DND-41 (cell line): ENCODE data around the gene PPM1J.

Experiments used
- ATAC-seq: fragments of 200-7000 bp; cut with Tn5 transposase; 3 replicates; pipeline ENCODE4 v1.9.1; 2021; ENCODE audit warnings: low read depth; ENCODE audit not compliant: insufficient read depth
- DNase-seq: peaks from one replicate; pipeline ENCODE4 v3.0.0-alpha.2; 2020
- H2AFZ ChIP-seq: 2 replicates; pipeline ENCODE4 v1.6.0; 2012; ENCODE audit warnings: low read depth, low read length
- H3K27ac ChIP-seq: 2 replicates; pipeline ENCODE4 v1.5.1; 2012; ENCODE audit warnings: low read length, inconsistent platforms
- H3K27me3 ChIP-seq: fragments of 200-600 bp; sonication (generic); 2 replicates; pipeline ENCODE4 v1.6.0; 2012; ENCODE audit warnings: low read length, mild to moderate bottlenecking, inconsistent platforms; ENCODE audit not compliant: insufficient read depth, poor library complexity
- H3K36me3 ChIP-seq: 2 replicates; pipeline ENCODE4 v1.5.1; 2012; ENCODE audit warnings: low read length, inconsistent platforms; ENCODE audit not compliant: insufficient read depth
- H3K4me1 ChIP-seq: 2 replicates; pipeline ENCODE4 v1.5.1; 2012; ENCODE audit warnings: mild to moderate bottlenecking, low read length; ENCODE audit not compliant: insufficient read depth
- H3K4me2 ChIP-seq: 2 replicates; pipeline ENCODE4 v1.6.0; 2012; ENCODE audit warnings: mild to moderate bottlenecking, moderate library complexity, low read length, inconsistent platforms; ENCODE audit not compliant: insufficient read depth
- H3K4me3 ChIP-seq, 2 experiments: fragments of 200-600 bp in 1 of 2; shearing (Covaris generic) in 1 of 2; 2 replicates each; pipeline ENCODE4 v1.5.1; 2012 to 2016; ENCODE audit warnings: inconsistent platforms in 2 of 2, low read length in 2 of 2, mild to moderate bottlenecking in 2 of 2, low read depth in 1 of 2, moderate library complexity in 1 of 2
- H3K79me2 ChIP-seq: 2 replicates; pipeline ENCODE4 v1.6.0; 2012; ENCODE audit warnings: low read length, inconsistent platforms; ENCODE audit not compliant: insufficient read depth
- H3K9ac ChIP-seq: 2 replicates; pipeline ENCODE4 v1.6.0; 2012; ENCODE audit warnings: low read depth, mild to moderate bottlenecking, inconsistent platforms, low read length, moderate library complexity
- H3K9me3 ChIP-seq: 2 replicates; pipeline ENCODE4 v1.5.1; 2012; ENCODE audit warnings: low read length, moderate library complexity, mild to moderate bottlenecking, inconsistent platforms; ENCODE audit not compliant: insufficient read depth, severe bottlenecking
- H4K20me1 ChIP-seq: 2 replicates; pipeline ENCODE4 v1.6.0; 2012; ENCODE audit warnings: low read length; ENCODE audit not compliant: insufficient read depth
- CTCF ChIP-seq: IDR thresholded peaks from 2 replicates; pipeline ENCODE4 v1.5.1; 2012; ENCODE audit warnings: borderline replicate concordance, low read length, moderate library complexity, mild to moderate bottlenecking; ENCODE audit not compliant: poor library complexity, severe bottlenecking; ENCODE audit errors: extremely low read depth
- EZH2 ChIP-seq: IDR thresholded peaks from 3 replicates; pipeline ENCODE4 v1.6.1; 2012; ENCODE audit warnings: borderline replicate concordance, low read depth, mild to moderate bottlenecking, moderate library complexity, low read length, inconsistent platforms; ENCODE audit not compliant: severe bottlenecking

The PPM1J gene

DNA sequence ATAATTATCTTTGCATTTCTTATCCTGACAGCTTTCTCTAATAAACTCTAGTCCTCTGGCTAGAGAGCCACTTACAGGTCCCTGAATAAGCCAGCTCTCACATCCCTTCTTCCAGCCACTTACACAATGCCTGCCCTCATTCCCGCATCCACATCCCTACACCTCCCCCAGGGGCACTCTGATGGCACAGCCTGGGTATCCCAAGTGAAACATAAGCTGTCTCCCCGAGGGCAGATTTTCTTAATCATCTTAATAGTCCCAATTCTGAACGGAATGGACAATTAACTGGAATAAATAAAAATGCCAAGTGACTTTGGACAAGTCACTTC lies 13.1 kb downstream of the PPM1J start:
- no peak for ATAC-seq
- Histone ChIP-seq H3K9ac (no peak overlapping the region), H3K27ac (no peak overlapping the region), H2AFZ (no peak overlapping the region), H3K4me2 (no peak overlapping the region), H3K36me3 (peaks cover 49% of the 10 kb centered on the region), H3K79me2 (peaks cover 11% of the 10 kb centered on the region), H4K20me1 (no peaks in the 10 kb centered on the region), H3K9me3 (no peaks in the 10 kb centered on the region), H3K4me3 (no peak overlapping the region), H3K4me1 (peaks cover 48% of the 10 kb centered on the region), H3K27me3 (no peaks in the 10 kb centered on the region)
- TF ChIP-seq EZH2, result no peak
- no peak for TF ChIP-seq CTCF
- DNase-seq, result no peak

GRCh38 chr1:112701227-112702066 lies 13.7 kb downstream of the PPM1J start:
- H3K27me3 ChIP-seq, result no peaks in the 10 kb centered on the region
- H3K4me2 ChIP-seq, result no peak overlapping the region
- H3K4me3 ChIP-seq, result no peak overlapping the region
- no peak for DNase-seq
- TF ChIP-seq EZH2, result no peak
- no peak for TF ChIP-seq CTCF
- peaks cover 55% of the 10 kb centered on the region for H3K36me3 ChIP-seq
- H2AFZ ChIP-seq, result no peak overlapping the region
- H3K27ac ChIP-seq, result peak overlapping the region; percentile 48
- peaks cover 44% of the 10 kb centered on the region for H3K4me1 ChIP-seq
- H3K79me2 ChIP-seq, result peaks cover 11% of the 10 kb centered on the region
- H3K9ac ChIP-seq, result no peak overlapping the region
- ATAC-seq, result no peak
- no peaks in the 10 kb centered on the region for H3K9me3 ChIP-seq
- no peaks in the 10 kb centered on the region for H4K20me1 ChIP-seq

- no peak for TF ChIP-seq EZH2
- Histone ChIP-seq H3K4me1 (peaks cover 35% of the 10 kb centered on the region), H3K27ac (peak overlapping the region; percentile 48), H3K9me3 (no peaks in the 10 kb centered on the region), H3K4me2 (no peak overlapping the region), H3K27me3 (no peaks in the 10 kb centered on the region), H3K4me3 (no peak overlapping the region), H4K20me1 (no peaks in the 10 kb centered on the region), H3K9ac (no peak overlapping the region), H2AFZ (no peak overlapping the region), H3K36me3 (peaks cover 62% of the 10 kb centered on the region), H3K79me2 (peaks cover 11% of the 10 kb centered on the region)
- DNase-seq, result peak; percentile 70
- ATAC-seq, result no peak
These were observed 14.6 kb downstream of the PPM1J start for GRCh38 chr1:112700290-112701226.
